Endothelial cell of umbilical vein (primary cell): ENCODE data around the gene CDK5R2. TPM values are rescaled to one million over a fixed set of nuclear protein-coding genes. Genes with fewer than 3 reads are reported as not detected.

Source experiments
- BruUV-seq: library from RNA; stranded (reverse); fragments of 400-500 nt; replicated peaks from 2 replicates; lab custom pipeline; 2021; lab: Mats Ljungman, UMichigan
- CTCF ChIA-PET: fragments of 300-600, 350-600 bp; sonication (Branson Sonifier 250); formaldehyde crosslinking; loops from one replicate; lab custom pipeline; 2021; ENCODE audit warnings: antibody characterized with exemption, inconsistent platforms; lab: Charles Lee
- POLR2A ChIA-PET: fragments of 300-600, 350-600 bp; sonication (Branson Sonifier 250); formaldehyde crosslinking; loops from one replicate; lab custom pipeline; 2021; ENCODE audit warnings: antibody characterized with exemption, inconsistent platforms; lab: Charles Lee
- DNase-seq: peaks from one replicate; pipeline ENCODE4 v3.0.0-alpha.2; 2011; ENCODE audit warnings: low read depth, low spot score
- FAIRE-seq: peaks from 2 replicates; lab custom pipeline; 2011; peaks lifted over from hg19 to GRCh38; lab: Jason Lieb, UNC
- H2AFZ ChIP-seq: 2 replicates; pipeline ENCODE4 v1.6.0; 2012; ENCODE audit warnings: low read depth, low read length, control low read depth, inconsistent platforms
- H3K27ac ChIP-seq: 2 replicates; pipeline ENCODE4 v1.5.1; 2011; ENCODE audit warnings: low read depth, mild to moderate bottlenecking, control low read depth, low read length, moderate library complexity; ENCODE audit not compliant: insufficient read depth
- H3K27me3 ChIP-seq, 2 experiments: 2 replicates each; pipeline versions ENCODE4 v1.6.0 to v1.6.1; 2011; ENCODE audit warnings: low read length in 2 of 2, mixed read lengths in 1 of 2; ENCODE audit not compliant: control insufficient read depth in 2 of 2, insufficient read depth in 2 of 2
- H3K36me3 ChIP-seq, 2 experiments: 2 replicates in 1 of 2; 3 replicates in 1 of 2; pipeline ENCODE4 v1.5.1; 2011; ENCODE audit warnings: low read length in 2 of 2, mild to moderate bottlenecking in 1 of 2, moderate library complexity in 1 of 2; ENCODE audit not compliant: control insufficient read depth in 2 of 2, insufficient read depth in 2 of 2; ENCODE audit errors: extremely low read depth in 1 of 2
- H3K4me1 ChIP-seq: 3 replicates; pipeline ENCODE4 v1.5.1; 2011; ENCODE audit warnings: mild to moderate bottlenecking, low read length; ENCODE audit not compliant: control insufficient read depth, insufficient read depth; ENCODE audit errors: extremely low read depth
- H3K4me2 ChIP-seq: 2 replicates; pipeline ENCODE4 v1.6.1; 2011; ENCODE audit warnings: low read length, control low read depth, mixed read lengths; ENCODE audit not compliant: insufficient read depth
- H3K4me3 ChIP-seq, 3 experiments: fragments of 200-600 bp in 1 of 3; sonication (generic), shearing (Covaris generic) in 1 of 3; replicated peaks in 1 of 3; 2 replicates each; pipeline ENCODE4 v1.5.1; 2011 to 2016; ENCODE audit warnings: control low read depth in 3 of 3, low read length in 3 of 3, mild to moderate bottlenecking in 2 of 3, inconsistent platforms in 1 of 3, low read depth in 1 of 3, moderate library complexity in 1 of 3; ENCODE audit not compliant: insufficient read depth in 1 of 3
- H3K79me2 ChIP-seq: 2 replicates; pipeline ENCODE4 v1.6.0; 2012; ENCODE audit warnings: low read length, inconsistent platforms; ENCODE audit not compliant: control insufficient read depth, insufficient read depth
- H3K9ac ChIP-seq: replicated peaks from 2 replicates; pipeline ENCODE3; 2011; ENCODE audit warnings: low read length, control low read depth; ENCODE audit not compliant: insufficient read depth; ENCODE audit errors: extremely low read depth
- H3K9me1 ChIP-seq: replicated peaks from 3 replicates; pipeline ENCODE4 v1.6.0; 2011; ENCODE audit warnings: mild to moderate bottlenecking, low read length; ENCODE audit not compliant: control insufficient read depth, insufficient read depth; ENCODE audit errors: extremely low read depth
- H3K9me3 ChIP-seq: replicated peaks from 2 replicates; pipeline ENCODE4 v1.5.1; 2012; ENCODE audit warnings: low read length, inconsistent platforms; ENCODE audit not compliant: control insufficient read depth, insufficient read depth
- H4K20me1 ChIP-seq: replicated peaks from 2 replicates; pipeline ENCODE3; 2011; ENCODE audit warnings: mild to moderate bottlenecking, low read length; ENCODE audit not compliant: control insufficient read depth, insufficient read depth; ENCODE audit errors: extremely low read depth
- FOS ChIP-seq: IDR thresholded peaks from 2 replicates; pipeline ENCODE4 v1.6.1; 2011; ENCODE audit warnings: mild to moderate bottlenecking, low read length, moderate library complexity, borderline replicate concordance; ENCODE audit not compliant: insufficient read depth
- dilution Hi-C: fragments of 300-500 bp; cut with MboI; formaldehyde crosslinking; loops from one replicate; pipeline ENCODE4 v1.15.0; 2019; ENCODE audit warnings: low sequenced_read_pairs; ENCODE audit not compliant: extremely low pct_ligation_motif_present
- intact Hi-C: fragments of 100-400 bp; cut with micrococcal nuclease; formaldehyde crosslinking; loops from one replicate; pipeline ENCODE4 v1.10.0; 2022
- polyA plus RNA-seq, 4 experiments: library from polyadenylated mRNA; depleted of rRNA in 3 of 4; stranded (reverse) in 3 of 4; unstranded in 1 of 4; fragments of >200 nt; gene quantifications; 2 replicates each; pipeline versions ENCODE4 v1.2.1 to v1.2.3, GENCODE V29; 2011 to 2012; ENCODE audit warnings: missing spikeins in 1 of 4
- total RNA-seq: library from RNA; stranded (reverse); gene quantifications from 2 replicates; pipeline ENCODE4 v1.2.3, GENCODE V29; 2021
- TF ChIP-seq, protein P1 (sequence below), 2 donors: IDR thresholded peaks; 1 replicate in 1 of 2; 2 replicates in 1 of 2; pipeline ENCODE4 v1.5.1; 2011; ENCODE audit warnings: low read length in 2 of 2, mild to moderate bottlenecking in 2 of 2, moderate library complexity in 2 of 2, control low read depth in 1 of 2, inconsistent platforms in 1 of 2, low read depth in 1 of 2; ENCODE audit not compliant: insufficient read depth in 1 of 2; ENCODE audit errors: extremely low read depth in 1 of 2

The CDK5R2 gene
- total and polyA plus RNA-seq, 2 donors (not counting 3 experiments of a cell fraction or from before 2014, with no cell fraction given) = 0.03 TPM; not detected in 1

DNA sequence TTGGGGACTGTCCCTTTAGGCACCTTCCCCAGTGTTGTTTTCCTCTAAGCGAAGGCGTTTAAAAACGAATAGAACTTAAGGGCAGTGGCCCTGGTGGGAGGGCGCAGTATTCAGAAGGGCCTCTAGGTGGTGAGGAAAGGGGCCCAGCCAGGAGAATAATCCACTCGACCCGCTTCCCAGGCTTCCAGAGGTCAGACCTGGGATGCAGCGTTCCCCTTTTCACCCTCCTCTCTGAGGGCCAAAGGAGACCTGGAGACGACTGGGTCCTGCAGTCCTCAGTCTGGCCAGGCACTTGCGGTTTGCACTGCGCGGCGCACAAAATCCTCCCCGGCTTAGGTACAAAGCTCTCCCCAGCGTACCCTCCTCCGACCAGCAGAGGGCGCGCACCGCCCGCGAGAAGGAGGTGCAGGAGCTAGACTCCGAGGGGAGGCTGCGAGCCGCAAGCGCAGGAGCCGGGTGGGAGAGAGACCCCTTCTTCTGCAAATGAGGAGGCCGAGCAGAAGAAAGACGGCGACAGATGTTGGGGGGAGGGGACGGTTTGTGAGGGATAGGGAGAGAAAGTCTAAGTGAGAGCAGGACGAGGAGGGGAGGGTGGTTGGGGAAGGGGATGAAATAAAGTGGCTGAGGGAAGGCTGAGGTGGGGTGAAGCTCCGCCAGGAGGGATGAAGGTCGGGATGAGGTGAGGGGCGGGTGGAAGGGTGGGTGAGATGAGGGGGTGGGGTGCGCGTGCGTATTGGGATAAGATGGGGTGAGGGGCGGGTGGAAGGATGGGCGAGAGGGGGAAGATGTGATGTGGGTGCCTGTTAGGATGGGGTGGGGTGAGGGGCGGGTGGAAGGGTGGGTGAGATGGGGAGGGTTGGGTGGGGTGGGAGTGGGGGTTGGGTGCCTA, 20.6 kb downstream of the CDK5R2 start:
- H3K36me3 ChIP-seq = no peaks in the 10 kb centered on the region
- H3K9me3 ChIP-seq = no peaks in the 10 kb centered on the region
- H3K9me1 ChIP-seq = no peaks in the 10 kb centered on the region
- no peak overlapping the region for H3K4me3 ChIP-seq
- no peak overlapping the region for H3K27ac ChIP-seq
- no TSS peak for BruUV-seq
- POLR2A ChIA-PET = no interaction called here
- no peak overlapping the region for H3K9ac ChIP-seq
- CTCF ChIA-PET = interaction anchor here (0.6 to 5.7 kb wide), 77 partner anchors 8 to 409 kb away, joined by 3 to 164 read pairs (median 4); partner anchors contain the start of genes CDK5R2, CFAP65, CRYBA2 and DNAJB2
- dilution Hi-C loops (no loop called here), intact Hi-C loops (loop anchor here (1.0 to 5.0 kb wide), 8 partner anchors 22 to 317 kb away; no protein-coding TSS in a partner anchor)
- peaks cover 41 to 53% of the 10 kb centered on the region in 2 experiments for H3K27me3 ChIP-seq
- FAIRE-seq = peak; percentile 89
- H3K4me1 ChIP-seq = peaks cover 15% of the 10 kb centered on the region
- peak overlapping the region; percentile 5 for H2AFZ ChIP-seq
- peak overlapping the region; percentile 33 for H3K4me2 ChIP-seq
- H4K20me1 ChIP-seq = no peaks in the 10 kb centered on the region
- no peak for TF ChIP-seq FOS
- TF ChIP-seq, protein P1, sequence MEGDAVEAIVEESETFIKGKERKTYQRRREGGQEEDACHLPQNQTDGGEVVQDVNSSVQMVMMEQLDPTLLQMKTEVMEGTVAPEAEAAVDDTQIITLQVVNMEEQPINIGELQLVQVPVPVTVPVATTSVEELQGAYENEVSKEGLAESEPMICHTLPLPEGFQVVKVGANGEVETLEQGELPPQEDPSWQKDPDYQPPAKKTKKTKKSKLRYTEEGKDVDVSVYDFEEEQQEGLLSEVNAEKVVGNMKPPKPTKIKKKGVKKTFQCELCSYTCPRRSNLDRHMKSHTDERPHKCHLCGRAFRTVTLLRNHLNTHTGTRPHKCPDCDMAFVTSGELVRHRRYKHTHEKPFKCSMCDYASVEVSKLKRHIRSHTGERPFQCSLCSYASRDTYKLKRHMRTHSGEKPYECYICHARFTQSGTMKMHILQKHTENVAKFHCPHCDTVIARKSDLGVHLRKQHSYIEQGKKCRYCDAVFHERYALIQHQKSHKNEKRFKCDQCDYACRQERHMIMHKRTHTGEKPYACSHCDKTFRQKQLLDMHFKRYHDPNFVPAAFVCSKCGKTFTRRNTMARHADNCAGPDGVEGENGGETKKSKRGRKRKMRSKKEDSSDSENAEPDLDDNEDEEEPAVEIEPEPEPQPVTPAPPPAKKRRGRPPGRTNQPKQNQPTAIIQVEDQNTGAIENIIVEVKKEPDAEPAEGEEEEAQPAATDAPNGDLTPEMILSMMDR (IDR thresholded peaks at IDR 0.05; ENCODE audit: extremely low read depth in 1 of 2, insufficient read depth in 1 of 2, low read depth in 1 of 2, low read length in 2 of 2) = peak; percentile 91 to 98
- DNase-seq = peak; percentile 81
- no peaks in the 10 kb centered on the region for H3K79me2 ChIP-seq
